Measurements from ENCODE around the gene SMCO2. TPM values are rescaled to one million over a fixed set of nuclear protein-coding genes. Genes with fewer than 3 reads are reported as not detected.

SMCO2 gene
- total and polyA plus RNA-seq, 2 of the 8 experiments (the other 6 are each of a cell fraction or from before 2014, with no cell fraction given): 0.24 to 0.80 TPM

GRCh38 chr12:27517961-27518665 is 71.6 kb downstream of the SMCO2 start:
- no peaks in the 10 kb centered on the region for H3K36me3 ChIP-seq (ENCODE audit: control insufficient read depth in 2 of 4, insufficient read depth in 4 of 4, low read length in 3 of 4)
- ChIA-PET CTCF (ENCODE audit: partially characterized antibody) (no interaction called here), POLR2A (ENCODE audit: partially characterized antibody) (no interaction called here)
- no peak for DNase-seq (ENCODE audit: low read depth in 1 of 2, low spot score in 2 of 2)
- no peak overlapping the region for H3K14ac ChIP-seq (ENCODE audit: insufficient read length)
- FAIRE-seq: no peak
- no peaks in the 10 kb centered on the region for H3K79me1 ChIP-seq (ENCODE audit: low read depth, low read length)
- no peak overlapping the region for H2AK5ac ChIP-seq (ENCODE audit: low read depth, low read length)
- no peak overlapping the region for H4K91ac ChIP-seq (replicated peaks; ENCODE audit: insufficient read length, low read length)
- no peak overlapping the region for H2BK5ac ChIP-seq (ENCODE audit: low read depth, low read length)
- no peak overlapping the region for H3K56ac ChIP-seq (replicated peaks; ENCODE audit: insufficient read length, low read depth, low read length)
- no peaks in the 10 kb centered on the region for H3K79me2 ChIP-seq (ENCODE audit: control insufficient read depth in 1 of 2, insufficient read depth in 2 of 2, low read length in 2 of 2)
- no peak overlapping the region for H4K8ac ChIP-seq (ENCODE audit: extremely low read depth, insufficient read depth, low read length)
- H3K27me3 ChIP-seq (replicated peaks in 1 of 4; ENCODE audit: control insufficient read depth in 3 of 4, extremely low read depth in 1 of 4, insufficient read depth in 3 of 4, low read length in 3 of 4): no peaks in the 10 kb centered on the region
- 85 to 100% methylated on average over 1 to 7 of the region's 7 CpGs for WGBS, 2 experiments (ENCODE audit: extremely low coverage in 1 of 2, insufficient coverage in 1 of 2, insufficient read length in 1 of 2, insufficient replicate concordance in 2 of 2, low coverage in 1 of 2, low lambda C conversion rate in 2 of 2, missing lambda C conversion rate in 1 of 2)
- H3K23ac ChIP-seq (ENCODE audit: insufficient read length): no peak overlapping the region
- no peak overlapping the region for H3K4me2 ChIP-seq (ENCODE audit: insufficient read depth in 1 of 2, low read depth in 2 of 2, low read length in 2 of 2)
- no peak for TF ChIP-seq ASH2L (IDR thresholded peaks at IDR 0.05; ENCODE audit: low read length)
- TF ChIP-seq YY1 (IDR thresholded peaks at IDR 0.05; ENCODE audit: low read depth, low read length): no peak
- TF ChIP-seq NRF1 (IDR thresholded peaks at IDR 0.05; ENCODE audit: low read depth, low read length): no peak
- H2BK120ac ChIP-seq (replicated peaks; ENCODE audit: low read depth, low read length): no peak overlapping the region
- H4K20me1 ChIP-seq (replicated peaks in 1 of 2; ENCODE audit: control insufficient read depth in 1 of 2, insufficient read depth in 2 of 2, low read length in 2 of 2): no peaks in the 10 kb centered on the region
- no peak overlapping the region for H3K27ac ChIP-seq (ENCODE audit: low read depth, low read length)
- H2BK20ac ChIP-seq (ENCODE audit: low read length): no peak overlapping the region
- H2BK12ac ChIP-seq (ENCODE audit: low read depth, low read length): no peak overlapping the region
- H3K23me2 ChIP-seq (ENCODE audit: low read depth, low read length): no peaks in the 10 kb centered on the region
- no peak overlapping the region for H3K4ac ChIP-seq (replicated peaks; ENCODE audit: insufficient read length, low read depth, low read length)
- H3K18ac ChIP-seq (ENCODE audit: extremely low read depth, low read length): no peak overlapping the region
- no peak overlapping the region for H4K5ac ChIP-seq (ENCODE audit: insufficient read length, low read depth, low read length)
- no peaks in the 10 kb centered on the region for H3K9me3 ChIP-seq (ENCODE audit: insufficient read depth in 2 of 2, low read depth in 1 of 2, low read length in 1 of 2)
- H2AFZ ChIP-seq (ENCODE audit: low read length): no peak overlapping the region
- no peak overlapping the region for H3K9ac ChIP-seq (replicated peaks in 1 of 4; ENCODE audit: extremely low read depth in 1 of 4, low read depth in 3 of 4, low read length in 3 of 4)
- no peak overlapping the region for H2BK15ac ChIP-seq (ENCODE audit: low read length)
- H3K4me3 ChIP-seq (ENCODE audit: extremely low read depth in 1 of 4, insufficient read depth in 2 of 4, low read depth in 3 of 4, low read length in 4 of 4): no peak overlapping the region
- H3K4me1 ChIP-seq (replicated peaks in 1 of 4; ENCODE audit: control insufficient read depth in 3 of 4, insufficient read depth in 4 of 4, low read length in 3 of 4): peaks cover 0 to 9% (median 7%) of the 10 kb centered on the region in 4 experiments

Measured in H1 (cell line).